Large intestine (tissue), 3 donors: ENCODE measurements around the gene RFC2. TPM values are rescaled to one million over a fixed set of nuclear protein-coding genes. Genes with fewer than 3 reads are reported as not detected.
A peak's percentile ranks its signal among the peaks of the same experiment; 100 is the strongest.

ENCODE experiments used
- DNase-seq, 2 donors: peaks; one replicate each; pipeline versions ENCODE4 v3.0.0 to v3.0.0-alpha.2; 2013
- H3K27ac ChIP-seq: one replicate; pipeline ENCODE4 v1.5.1; 2013; ENCODE audit warnings: low read length
- H3K27me3 ChIP-seq: 2 replicates; pipeline ENCODE4 v1.6.1; 2013; ENCODE audit warnings: low read length; ENCODE audit not compliant: control insufficient read depth, insufficient read depth
- H3K36me3 ChIP-seq: 2 replicates; pipeline ENCODE4 v1.6.1; 2013; ENCODE audit warnings: low read length; ENCODE audit not compliant: control insufficient read depth, insufficient read depth
- H3K4me1 ChIP-seq: one replicate; pipeline ENCODE4 v1.6.1; 2013; ENCODE audit warnings: low read length; ENCODE audit not compliant: control insufficient read depth, insufficient read depth
- H3K4me3 ChIP-seq: one replicate; pipeline ENCODE4 v1.5.1; 2013; ENCODE audit warnings: low read length
- H3K9me3 ChIP-seq: one replicate; pipeline ENCODE4 v1.6.1; 2013; ENCODE audit warnings: mild to moderate bottlenecking, low read depth, low read length, moderate library complexity; ENCODE audit not compliant: control insufficient read depth
- WGBS: methylation state at CpG from one replicate; pipeline ENCODE4 v1.1.5; 2013; ENCODE audit warnings: low lambda C conversion rate; ENCODE audit not compliant: insufficient coverage; 5-methylcytosine and 5-hydroxymethylcytosine counted together
- polyA plus RNA-seq: library from polyadenylated mRNA; unstranded; fragments of 120-200 nt; gene quantifications from one replicate; pipeline ENCODE4 v1.2.1, GENCODE V29; 2013

The RFC2 gene
- polyA plus RNA-seq, 1 donor = 19.5 TPM

DNA sequence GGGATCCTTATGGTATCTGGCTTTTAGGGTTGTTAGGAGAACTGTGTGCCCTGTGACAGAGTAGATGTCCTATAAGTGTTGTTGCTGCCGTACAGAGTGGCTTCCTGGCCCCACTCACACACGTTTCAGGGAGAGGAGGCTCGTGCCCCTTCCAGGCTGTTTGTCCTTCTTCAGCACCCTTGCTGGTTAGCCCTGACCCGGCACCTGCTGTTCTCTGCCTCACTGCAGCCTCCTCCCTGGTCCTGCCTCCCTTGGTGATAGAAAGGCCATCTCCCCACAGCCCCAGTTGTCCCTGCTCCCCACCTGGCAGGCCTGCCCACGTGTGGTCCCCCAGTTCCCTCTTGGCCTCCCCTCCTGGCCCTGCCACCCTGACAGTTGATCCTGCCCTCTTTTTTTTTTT lies 37.3 kb upstream of the RFC2 start:
- Histone ChIP-seq H3K36me3 (no peaks in the 10 kb centered on the region), H3K4me3 (no peak overlapping the region), H3K9me3 (no peaks in the 10 kb centered on the region), H3K27ac (no peak overlapping the region), H3K4me1 (peaks cover 56% of the 10 kb centered on the region), H3K27me3 (no peaks in the 10 kb centered on the region)
- no CpG with 5 or more reads among the region's 5 CpGs for WGBS
- no peak for DNase-seq

DNA sequence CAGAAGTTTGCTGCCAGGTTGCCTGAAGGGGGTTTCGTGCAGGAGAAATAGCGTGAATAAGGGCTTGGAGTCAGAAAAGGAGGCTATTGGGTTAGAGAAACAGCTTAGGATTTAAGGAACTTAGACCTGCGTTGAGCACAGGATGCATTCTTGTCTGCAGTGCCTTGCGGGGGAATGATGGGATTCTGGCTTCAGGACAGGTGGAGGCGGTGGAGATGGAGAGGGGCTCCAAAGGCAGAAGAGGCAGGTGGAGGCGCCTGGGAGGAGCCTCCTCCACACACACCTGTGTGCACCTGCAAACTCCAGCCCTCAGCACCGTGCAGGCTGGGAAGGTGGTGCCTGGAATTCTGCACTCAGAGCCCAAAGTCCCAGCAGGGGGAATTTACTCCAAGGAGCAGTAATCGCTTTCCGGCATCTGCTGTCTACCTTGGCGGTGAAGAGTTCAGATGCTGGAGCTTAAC lies 36.8 kb upstream of the RFC2 start:
- DNase-seq = peak in 1 of 2 donors; percentile 75
- WGBS = 0% methylated on average over 1 of the region's 10 CpGs

GRCh38 chr7:74290553-74290950 lies 36.4 kb upstream of the RFC2 start:
- no peaks in the 10 kb centered on the region for H3K9me3 ChIP-seq
- no CpG with 5 or more reads among the region's 9 CpGs for WGBS

More for the DNA sequence above, 36.8 kb upstream of the RFC2 start:
- Histone ChIP-seq H3K4me1 (peaks cover 56% of the 10 kb centered on the region), H3K27ac (peak overlapping the region; percentile 32), H3K36me3 (no peaks in the 10 kb centered on the region), H3K27me3 (no peaks in the 10 kb centered on the region), H3K4me3 (peak overlapping the region; percentile 64), H3K9me3 (no peaks in the 10 kb centered on the region)

DNA sequence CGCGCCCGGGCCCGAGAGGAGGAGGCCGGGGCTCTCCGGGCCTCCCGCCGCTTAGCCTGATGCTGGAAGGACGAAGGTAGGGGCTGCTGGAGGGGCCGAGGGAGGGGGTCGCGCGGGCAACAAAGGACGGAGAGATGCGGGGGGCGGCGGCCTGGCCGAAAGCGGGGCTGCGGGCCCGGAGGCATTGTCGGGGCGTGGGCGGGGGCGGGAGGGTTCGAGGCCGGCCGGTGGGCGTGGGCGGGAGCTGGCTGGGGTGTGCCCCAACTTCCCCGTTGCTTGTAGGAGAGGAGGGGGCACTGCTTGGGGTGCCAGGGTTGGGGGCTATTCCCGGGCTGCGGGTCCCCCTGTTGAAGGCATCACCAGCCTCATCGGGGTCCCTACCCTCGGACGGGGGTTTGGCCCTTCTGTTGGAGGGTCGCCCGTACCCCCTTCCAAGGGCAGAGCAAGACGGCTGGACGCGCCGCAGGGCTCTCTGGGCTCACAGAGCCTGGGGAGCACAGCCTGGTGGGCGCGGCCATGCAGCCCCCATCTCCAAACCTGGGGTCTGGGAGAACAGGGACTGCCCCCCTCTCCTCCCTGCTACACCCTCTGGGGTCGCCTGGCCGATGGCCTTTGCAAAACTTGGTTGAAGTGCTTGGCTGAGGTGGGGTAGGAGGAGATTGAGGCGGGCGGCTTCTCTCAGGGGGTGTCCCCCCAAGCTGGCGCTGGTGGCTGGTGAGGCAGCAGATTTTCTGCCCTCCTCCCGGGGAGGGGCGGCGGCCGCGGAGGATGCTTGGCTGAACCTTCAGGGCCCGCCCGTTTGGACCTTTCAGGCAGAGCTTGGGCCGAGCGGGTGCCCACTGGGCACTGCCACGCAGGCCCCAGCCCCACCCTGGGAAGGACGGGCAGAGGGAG lies 35.7 kb upstream of the RFC2 start:
- no CpG with 5 or more reads among the region's 60 CpGs for WGBS
- Histone ChIP-seq H3K4me1 (peaks cover 63% of the 10 kb centered on the region), H3K27me3 (no peaks in the 10 kb centered on the region), H3K27ac (peak overlapping the region; percentile 27), H3K9me3 (no peaks in the 10 kb centered on the region), H3K36me3 (no peaks in the 10 kb centered on the region), H3K4me3 (peak overlapping the region; percentile 64)
- DNase-seq = peak in 1 of 2 donors; percentile 38

More at GRCh38 chr7:74290553-74290950, 36.4 kb upstream of the RFC2 start:
- Histone ChIP-seq H3K36me3 (no peaks in the 10 kb centered on the region), H3K27me3 (no peaks in the 10 kb centered on the region), H3K27ac (peak overlapping the region; percentile 32), H3K4me1 (peaks cover 58% of the 10 kb centered on the region), H3K4me3 (peak overlapping the region; percentile 64)
- peak in 1 of 2 donors; percentile 55 for DNase-seq

GRCh38 chr7:74289018-74289658 lies 34.9 kb upstream of the RFC2 start, which contains the start of gene CLIP2:
TSS of gene CLIP2 (plus strand) at chr7:74289407. CDS start at chr7:74317547, 28,140 bp downstream.
- peak; percentile 59 to 84 for DNase-seq
- Histone ChIP-seq H3K27ac (peak within 1 kb of the TSS; percentile 27), H3K4me3 (peak within 1 kb of the TSS; percentile 64), H3K9me3 (no peaks in the 10 kb centered on the region), H3K4me1 (peaks cover 63% of the 10 kb centered on the region), H3K36me3 (no peaks in the 10 kb centered on the region), H3K27me3 (no peaks in the 10 kb centered on the region)
- no CpG with 5 or more reads among the region's 67 CpGs for WGBS

GRCh38 chr7:74288034-74288881 lies 34.1 kb upstream of the RFC2 start:
- WGBS = 17% methylated on average over 1 of the region's 20 CpGs
- peak in 1 of 2 donors; percentile 22 for DNase-seq
- H3K4me3 ChIP-seq = peak overlapping the region; percentile 26

GRCh38 chr7:74287303-74288033 lies 33.3 kb upstream of the RFC2 start:
- Histone ChIP-seq H3K4me3 (no peak overlapping the region), H3K27ac (no peak overlapping the region), H3K4me1 (peaks cover 53% of the 10 kb centered on the region), H3K9me3 (no peaks in the 10 kb centered on the region), H3K27me3 (no peaks in the 10 kb centered on the region), H3K36me3 (no peaks in the 10 kb centered on the region)
- no CpG with 5 or more reads among the region's 7 CpGs for WGBS
- peak in 1 of 2 donors; percentile 76 for DNase-seq

More at GRCh38 chr7:74288034-74288881, 34.1 kb upstream of the RFC2 start:
- H3K27me3 ChIP-seq = no peaks in the 10 kb centered on the region
- no peaks in the 10 kb centered on the region for H3K36me3 ChIP-seq
- no peaks in the 10 kb centered on the region for H3K9me3 ChIP-seq
- H3K4me1 ChIP-seq = peaks cover 60% of the 10 kb centered on the region
- peak overlapping the region; percentile 7 for H3K27ac ChIP-seq

- Histone ChIP-seq H3K27ac (no peak overlapping the region), H3K4me1 (peaks cover 45% of the 10 kb centered on the region)
Observed at GRCh38 chr7:74286131-74286530, 31.9 kb upstream of the RFC2 start.

DNA sequence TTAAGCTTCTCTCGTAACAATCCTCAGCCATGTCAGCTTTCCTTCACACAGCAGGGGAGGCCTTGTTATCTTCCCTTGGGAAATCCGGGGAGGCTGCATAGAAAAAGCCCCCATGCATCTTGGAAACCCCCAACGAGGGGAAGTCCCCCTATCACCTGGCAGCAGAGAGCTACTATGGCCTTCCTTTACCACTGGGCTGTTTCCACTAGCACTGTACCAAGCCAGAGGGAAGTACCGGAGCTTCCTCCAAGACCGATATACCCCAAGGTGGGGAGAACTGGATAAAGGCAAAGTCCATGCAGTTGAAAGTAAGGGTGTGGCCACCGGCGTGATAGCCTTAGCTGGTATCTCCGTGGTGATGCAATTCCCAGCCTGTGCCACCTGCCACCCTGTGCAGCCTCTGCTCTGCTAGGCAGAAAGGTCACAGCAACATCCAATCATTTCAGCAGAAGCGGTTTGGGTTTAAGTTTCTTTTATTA lies 30.6 kb upstream of the RFC2 start:
- Histone ChIP-seq H3K36me3 (no peaks in the 10 kb centered on the region), H3K27ac (peak overlapping the region; percentile 98), H3K4me3 (no peak overlapping the region), H3K4me1 (peaks cover 39% of the 10 kb centered on the region), H3K27me3 (no peaks in the 10 kb centered on the region), H3K9me3 (no peaks in the 10 kb centered on the region)
- WGBS = no CpG with 5 or more reads among the region's 9 CpGs
- DNase-seq = peak; percentile 96 to 98

More at GRCh38 chr7:74286131-74286530, 31.9 kb upstream of the RFC2 start:
- Histone ChIP-seq H3K4me3 (no peak overlapping the region), H3K9me3 (no peaks in the 10 kb centered on the region), H3K27me3 (no peaks in the 10 kb centered on the region), H3K36me3 (no peaks in the 10 kb centered on the region)
- no CpG with 5 or more reads among the region's 11 CpGs for WGBS
- DNase-seq = no peak
